HCEC 1CT (cell line): Measurements from ENCODE around the gene OTUD3.

Experiments
- DNase-seq: peaks from one replicate; pipeline ENCODE4 v3.0.0-alpha.2; 2017

The OTUD3 gene

GRCh38 chr1:19960591-19960990 is 78.4 kb downstream of the OTUD3 start:
- DNase-seq, result no peak
